ENCODE measurements around the gene NRG3.

GRCh38 chr10:82453678-82454293, 578.8 kb downstream of the NRG3 start:
- no peak for TF ChIP-seq CTCF (IDR thresholded peaks at IDR 0.05)
- no peak for TF ChIP-seq POLR2A (IDR thresholded peaks at IDR 0.05)
